ENCODE measurements around the gene KDM3A.

DNA sequence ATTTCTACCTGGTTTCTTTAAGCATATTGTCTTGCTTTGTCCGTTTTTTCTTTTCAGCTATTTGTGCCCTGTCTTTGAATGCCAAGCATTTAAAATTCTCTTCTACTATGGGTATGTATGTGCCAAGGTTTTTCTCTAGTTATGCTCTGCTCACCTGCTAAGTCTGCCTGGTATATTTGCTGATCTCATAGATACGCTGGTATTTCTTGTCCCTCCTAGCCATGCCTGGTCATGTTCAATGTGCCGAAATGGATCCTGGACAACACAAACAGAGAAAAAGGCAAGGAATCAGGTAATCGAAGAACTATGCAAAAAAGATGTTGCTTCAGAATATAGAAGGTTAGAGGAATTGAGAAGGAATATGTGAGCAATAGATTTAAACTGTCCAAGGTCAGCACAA lies 14.9 kb upstream of the KDM3A start:
- TF ChIP-seq, protein P1, sequence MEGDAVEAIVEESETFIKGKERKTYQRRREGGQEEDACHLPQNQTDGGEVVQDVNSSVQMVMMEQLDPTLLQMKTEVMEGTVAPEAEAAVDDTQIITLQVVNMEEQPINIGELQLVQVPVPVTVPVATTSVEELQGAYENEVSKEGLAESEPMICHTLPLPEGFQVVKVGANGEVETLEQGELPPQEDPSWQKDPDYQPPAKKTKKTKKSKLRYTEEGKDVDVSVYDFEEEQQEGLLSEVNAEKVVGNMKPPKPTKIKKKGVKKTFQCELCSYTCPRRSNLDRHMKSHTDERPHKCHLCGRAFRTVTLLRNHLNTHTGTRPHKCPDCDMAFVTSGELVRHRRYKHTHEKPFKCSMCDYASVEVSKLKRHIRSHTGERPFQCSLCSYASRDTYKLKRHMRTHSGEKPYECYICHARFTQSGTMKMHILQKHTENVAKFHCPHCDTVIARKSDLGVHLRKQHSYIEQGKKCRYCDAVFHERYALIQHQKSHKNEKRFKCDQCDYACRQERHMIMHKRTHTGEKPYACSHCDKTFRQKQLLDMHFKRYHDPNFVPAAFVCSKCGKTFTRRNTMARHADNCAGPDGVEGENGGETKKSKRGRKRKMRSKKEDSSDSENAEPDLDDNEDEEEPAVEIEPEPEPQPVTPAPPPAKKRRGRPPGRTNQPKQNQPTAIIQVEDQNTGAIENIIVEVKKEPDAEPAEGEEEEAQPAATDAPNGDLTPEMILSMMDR (IDR thresholded peaks at IDR 0.05): no peak
- TF ChIP-seq ZFX (IDR thresholded peaks at IDR 0.05; ENCODE audit: borderline replicate concordance): no peak
